Common myeloid progenitor, CD34-positive (primary cell): ENCODE data around the gene RNF114. TPM values are rescaled to one million over a fixed set of nuclear protein-coding genes. Genes with fewer than 3 reads are reported as not detected.

Experiments
- CTCF ChIA-PET: fragments of 350-600 bp; sonication (Branson Sonifier 250); formaldehyde crosslinking; loops from one replicate; lab custom pipeline; 2021; ENCODE audit warnings: antibody characterized with exemption; lab: Charles Lee
- POLR2A ChIA-PET: fragments of 350-600 bp; sonication (Branson Sonifier 250); formaldehyde crosslinking; loops from one replicate; lab custom pipeline; 2021; ENCODE audit warnings: antibody characterized with exemption; lab: Charles Lee
- DNase-seq, 3 donors: peaks; one replicate each; pipeline versions ENCODE4 v3.0.0 to v3.0.0-alpha.2; 2013
- H3K27ac ChIP-seq, 2 experiments: 1 replicate in 1 of 2; 2 replicates in 1 of 2; pipeline ENCODE4 v1.7.0; 2013; ENCODE audit warnings: inconsistent platforms in 2 of 2, low read length in 2 of 2, mild to moderate bottlenecking in 2 of 2, low read depth in 1 of 2, moderate library complexity in 1 of 2; ENCODE audit not compliant: severe bottlenecking in 2 of 2, insufficient read depth in 1 of 2, poor library complexity in 1 of 2
- H3K27me3 ChIP-seq, 5 experiments: replicated peaks in 2 of 5; 1 replicate in 3 of 5; 2 replicates in 2 of 5; pipeline versions ENCODE4 v1.6.1 to v1.7.0; 2013; ENCODE audit warnings: low read length in 4 of 5, mild to moderate bottlenecking in 2 of 5, moderate library complexity in 2 of 5, inconsistent platforms in 1 of 5; ENCODE audit not compliant: insufficient read depth in 5 of 5, control insufficient read depth in 4 of 5
- H3K36me3 ChIP-seq, 4 experiments: 1 replicate in 2 of 4; 2 replicates in 2 of 4; pipeline versions ENCODE4 v1.6.1 to v1.7.0; 2013; ENCODE audit warnings: low read length in 3 of 4, control low read depth in 1 of 4, mild to moderate bottlenecking in 1 of 4; ENCODE audit not compliant: control insufficient read depth in 4 of 4, insufficient read depth in 4 of 4
- H3K4me1 ChIP-seq, 4 experiments: 1 replicate in 3 of 4; 2 replicates in 1 of 4; pipeline versions ENCODE4 v1.6.1 to v1.7.1; 2013; ENCODE audit warnings: low read length in 3 of 4, mild to moderate bottlenecking in 3 of 4, control low read depth in 1 of 4, inconsistent platforms in 1 of 4, moderate library complexity in 1 of 4; ENCODE audit not compliant: control insufficient read depth in 4 of 4, insufficient read depth in 4 of 4; ENCODE audit errors: control extremely low read depth in 1 of 4
- H3K4me3 ChIP-seq, 7 experiments: 1 replicate in 4 of 7; 2 replicates in 3 of 7; pipeline versions ENCODE4 v1.5.1 to v1.7.0; 2013; ENCODE audit warnings: mild to moderate bottlenecking in 7 of 7, low read length in 6 of 7, moderate library complexity in 6 of 7, inconsistent platforms in 2 of 7, low read depth in 2 of 7, control low read depth in 1 of 7; ENCODE audit not compliant: insufficient read depth in 4 of 7, control insufficient read depth in 1 of 7; ENCODE audit errors: extremely low read depth in 1 of 7
- H3K9me3 ChIP-seq, 5 experiments: 1 replicate in 4 of 5; 2 replicates in 1 of 5; pipeline versions ENCODE4 v1.6.1 to v1.7.1; 2013; ENCODE audit warnings: low read length in 4 of 5, mild to moderate bottlenecking in 2 of 5, inconsistent platforms in 1 of 5, low read depth in 1 of 5, moderate library complexity in 1 of 5; ENCODE audit not compliant: control insufficient read depth in 4 of 5, insufficient read depth in 2 of 5; ENCODE audit errors: control extremely low read depth in 1 of 5
- WGBS: methylation state at CpG from one replicate; pipeline ENCODE4 v1.1.5; 2013; ENCODE audit not compliant: insufficient coverage; 5-methylcytosine and 5-hydroxymethylcytosine counted together
- polyA plus RNA-seq: library from polyadenylated mRNA; unstranded; fragments of 120-200 nt; gene quantifications from one replicate; pipeline ENCODE4 v1.2.1, GENCODE V29; 2013

The RNF114 gene
- 66.6 TPM for polyA plus RNA-seq

- Histone ChIP-seq H3K4me1 (peaks cover 19 to 32% (median 30%) of the 10 kb centered on the region in 4 experiments), H3K27me3 (no peaks in the 10 kb centered on the region), H3K36me3 (peaks cover 0 to 27% (median 6%) of the 10 kb centered on the region in 4 experiments), H3K4me3 (peak within 1 kb of the TSS; percentile 90 to 98 (median 97)), H3K27ac (peak within 1 kb of the TSS; percentile 80 to 87), H3K9me3 (no peaks in the 10 kb centered on the region)
- ChIA-PET CTCF (interaction anchor here (1.1 to 3.0 kb wide), 5 partner anchors 10 to 135 kb away, joined by 3 to 12 read pairs (median 4); no protein-coding TSS in a partner anchor), POLR2A (interaction anchor here (0.5 to 1.2 kb wide), 5 partner anchors 9 to 135 kb away, joined by 3 to 5 read pairs (median 3); no protein-coding TSS in a partner anchor)
- WGBS: 0% methylated on average over 48 of the region's 79 CpGs
- DNase-seq: peak; percentile 88 to 93 (median 92)
Measured at GRCh38 chr20:49936153-49937026, at the start of gene RNF114. RNF114 (plus strand) TSS chr20:49936397; CDS start chr20:49936413, 16 bp downstream.

GRCh38 chr20:49886571-49887213, 49.5 kb upstream of the RNF114 start:
- H3K9me3 ChIP-seq: no peaks in the 10 kb centered on the region
- CTCF ChIA-PET: interaction anchor here (0.6 to 4.2 kb wide), 11 partner anchors 9 to 345 kb away, joined by 3 to 21 read pairs (median 3); no protein-coding TSS in a partner anchor
- over 99% methylated on average over 28 of the region's 30 CpGs for WGBS
- no peak overlapping the region for H3K27ac ChIP-seq
- POLR2A ChIA-PET: no interaction called here
- no peaks in the 10 kb centered on the region for H3K27me3 ChIP-seq
- H3K36me3 ChIP-seq: peaks cover 0 to 70% (median 38%) of the 10 kb centered on the region in 4 experiments
- H3K4me3 ChIP-seq: no peak overlapping the region
- DNase-seq: no peak
- H3K4me1 ChIP-seq: peaks cover 0 to 31% (median 12%) of the 10 kb centered on the region in 4 experiments

- peaks cover 0 to 62% (median 34%) of the 10 kb centered on the region in 4 experiments for H3K36me3 ChIP-seq
- H3K27me3 ChIP-seq: no peaks in the 10 kb centered on the region
- DNase-seq: no peak
- H3K4me3 ChIP-seq: no peak overlapping the region
- peaks cover 0 to 34% (median 12%) of the 10 kb centered on the region in 4 experiments for H3K4me1 ChIP-seq
- no peaks in the 10 kb centered on the region for H3K9me3 ChIP-seq
- CTCF ChIA-PET: interaction anchor here (0.6 to 4.2 kb wide), 17 partner anchors 7 to 350 kb away, joined by 3 to 21 read pairs (median 3); no protein-coding TSS in a partner anchor
- POLR2A ChIA-PET: no interaction called here
- 93% methylated on average over 26 of the region's 32 CpGs for WGBS
- no peak overlapping the region for H3K27ac ChIP-seq
Measured at GRCh38 chr20:49887251-49888211, 48.7 kb upstream of the RNF114 start.

GRCh38 chr20:49888212-49889000, 47.8 kb upstream of the RNF114 start:
- H3K27me3 ChIP-seq: no peaks in the 10 kb centered on the region
- DNase-seq: peak; percentile 50 to 74 (median 70)
- no peak overlapping the region for H3K4me3 ChIP-seq
- no peak overlapping the region for H3K27ac ChIP-seq
- WGBS: 88% methylated on average over 18 of the region's 18 CpGs
- CTCF ChIA-PET: interaction anchor here (0.7 to 4.2 kb wide), 10 partner anchors 8 to 351 kb away, joined by 3 to 21 read pairs (median 4); no protein-coding TSS in a partner anchor
- POLR2A ChIA-PET: no interaction called here
- no peaks in the 10 kb centered on the region for H3K9me3 ChIP-seq
- peaks cover 0 to 54% (median 30%) of the 10 kb centered on the region in 4 experiments for H3K36me3 ChIP-seq
- peaks cover 0 to 34% (median 12%) of the 10 kb centered on the region in 4 experiments for H3K4me1 ChIP-seq

- DNase-seq: no peak
- ChIA-PET CTCF (interaction anchor here (0.7 to 4.2 kb wide), 8 partner anchors 10 to 352 kb away, joined by 3 to 21 read pairs (median 5); no protein-coding TSS in a partner anchor), POLR2A (no interaction called here)
- H3K4me1 ChIP-seq: peaks cover 0 to 34% (median 12%) of the 10 kb centered on the region in 4 experiments
- peaks cover 0 to 47% (median 24%) of the 10 kb centered on the region in 4 experiments for H3K36me3 ChIP-seq
- no peak overlapping the region for H3K4me3 ChIP-seq
- H3K9me3 ChIP-seq: no peaks in the 10 kb centered on the region
- no peaks in the 10 kb centered on the region for H3K27me3 ChIP-seq
- WGBS: 46% methylated on average over 9 of the region's 9 CpGs
- H3K27ac ChIP-seq: no peak overlapping the region
Measured at GRCh38 chr20:49889001-49889934, 46.9 kb upstream of the RNF114 start.
